Neural cell (in vitro differentiated cells): ENCODE data around the gene ARFGAP1. TPM values are rescaled to one million over a fixed set of nuclear protein-coding genes. Genes with fewer than 3 reads are reported as not detected.

Experiments used
- H2AFZ ChIP-seq: fragments of 200-600, 300-800 bp; sonication (generic), shearing (Covaris generic); 2 replicates; pipeline ENCODE4 v1.6.0; 2014; ENCODE audit warnings: low read depth, mild to moderate bottlenecking, antibody characterized with exemption, low read length, moderate library complexity
- H3F3A ChIP-seq: fragments of 200-600 bp; shearing (Covaris generic); 2 replicates; pipeline ENCODE4 v1.6.1; 2016; ENCODE audit warnings: mild to moderate bottlenecking, moderate library complexity, mixed read lengths, antibody characterized with exemption, low read length; ENCODE audit not compliant: insufficient read depth, poor library complexity, severe bottlenecking
- H3K27ac ChIP-seq: fragments of 200-600, 300-800 bp; sonication (generic), shearing (Covaris generic); 2 replicates; pipeline ENCODE4 v1.5.1; 2014; ENCODE audit warnings: mild to moderate bottlenecking, low read length, moderate library complexity
- H3K27me3 ChIP-seq: fragments of 300-800, 200-600 bp; sonication (generic), shearing (Covaris generic); 2 replicates; pipeline ENCODE4 v1.6.0; 2014; ENCODE audit warnings: mild to moderate bottlenecking, low read depth, low read length, moderate library complexity; ENCODE audit not compliant: insufficient read depth
- H3K36me3 ChIP-seq: fragments of 300-800, 200-600 bp; sonication (generic), shearing (Covaris generic); 2 replicates; pipeline ENCODE4 v1.5.1; 2014; ENCODE audit warnings: mild to moderate bottlenecking, antibody characterized with exemption, low read length, moderate library complexity; ENCODE audit not compliant: insufficient read depth
- H3K4me2 ChIP-seq: fragments of 300-800, 200-600 bp; sonication (generic), shearing (Covaris generic); 2 replicates; pipeline ENCODE4 v1.6.0; 2014; ENCODE audit warnings: mild to moderate bottlenecking, low read length
- H3K4me3 ChIP-seq: fragments of 300-800, 200-600 bp; sonication (generic), shearing (Covaris generic); 2 replicates; pipeline ENCODE4 v1.5.1; 2014; ENCODE audit warnings: mild to moderate bottlenecking, low read length, moderate library complexity
- H3K79me2 ChIP-seq: fragments of 200-600 bp; shearing (Covaris generic); replicated peaks from 2 replicates; pipeline ENCODE4 v1.6.0; 2014; ENCODE audit warnings: mild to moderate bottlenecking, low read length, moderate library complexity; ENCODE audit not compliant: insufficient read depth
- H3K9ac ChIP-seq: fragments of 300-800, 200-600 bp; sonication (generic), shearing (Covaris generic); 2 replicates; pipeline ENCODE4 v1.6.1; 2016; ENCODE audit warnings: mild to moderate bottlenecking, low read length, mixed read lengths
- H3K9me2 ChIP-seq: fragments of 200-600 bp; shearing (Covaris generic); 2 replicates; pipeline ENCODE4 v1.6.1; 2016; ENCODE audit warnings: mild to moderate bottlenecking, low read length, mixed read lengths; ENCODE audit not compliant: insufficient read depth
- H3K9me3 ChIP-seq: fragments of 200-600, 300-800 bp; sonication (generic), shearing (Covaris generic); 2 replicates; pipeline ENCODE4 v1.6.1; 2016; ENCODE audit warnings: mild to moderate bottlenecking, mixed run types, low read length, moderate library complexity, mixed read lengths
- H4K20me1 ChIP-seq: fragments of 200-600 bp; shearing (Covaris generic); 2 replicates; pipeline ENCODE4 v1.6.1; 2016; ENCODE audit warnings: mild to moderate bottlenecking, mixed run types; ENCODE audit not compliant: insufficient read depth
- EP300 ChIP-seq: fragments of 450-650 bp; conservative IDR thresholded peaks from 2 replicates; pipeline ENCODE4 v1.6.1; 2014; ENCODE audit warnings: antibody characterized with exemption, mild to moderate bottlenecking, moderate library complexity; ENCODE audit not compliant: poor library complexity, severe bottlenecking
- EZH2 ChIP-seq: fragments of 200-600, 300-800 bp; shearing (Covaris generic), sonication (generic); IDR thresholded peaks from 2 replicates; pipeline ENCODE4 v1.6.1; 2014; ENCODE audit warnings: antibody characterized with exemption, low read length, borderline replicate concordance, mild to moderate bottlenecking; ENCODE audit not compliant: insufficient read depth, poor library complexity, severe bottlenecking
- MXI1 ChIP-seq: fragments of 450-650 bp; conservative IDR thresholded peaks from 2 replicates; pipeline ENCODE4 v1.6.1; 2014; ENCODE audit warnings: antibody characterized with exemption, mild to moderate bottlenecking; ENCODE audit not compliant: poor library complexity, severe bottlenecking
- POLR2AphosphoS5 ChIP-seq: IDR thresholded peaks from 2 replicates; pipeline ENCODE4 v1.6.1; 2012
- RAD21 ChIP-seq: fragments of 450-650 bp; conservative IDR thresholded peaks from 2 replicates; pipeline ENCODE4 v1.6.1; 2014; ENCODE audit warnings: antibody characterized with exemption, mild to moderate bottlenecking, moderate library complexity
- REST ChIP-seq: IDR thresholded peaks from 2 replicates; pipeline ENCODE4 v1.6.1; 2012; ENCODE audit warnings: borderline replicate concordance
- SMC3 ChIP-seq: fragments of 450-650 bp; conservative IDR thresholded peaks from 2 replicates; pipeline ENCODE4 v1.6.1; 2014; ENCODE audit warnings: antibody characterized with exemption, mild to moderate bottlenecking, moderate library complexity; ENCODE audit not compliant: poor library complexity
- TAF1 ChIP-seq: IDR thresholded peaks from 2 replicates; pipeline ENCODE4 v1.6.1; 2012; ENCODE audit warnings: low read depth
- polyA plus RNA-seq: library from polyadenylated mRNA; depleted of rRNA; stranded (reverse); fragments of >200 nt; gene quantifications from 2 replicates; pipeline ENCODE4 v1.2.3, GENCODE V29; 2014
- TF ChIP-seq, protein P1 (sequence below): fragments of 450-650 bp; IDR thresholded peaks from 2 replicates; pipeline ENCODE4 v1.5.1; 2014; ENCODE audit warnings: antibody characterized with exemption, mild to moderate bottlenecking, moderate library complexity; ENCODE audit not compliant: poor library complexity, severe bottlenecking

The ARFGAP1 gene
- polyA plus RNA-seq, 1 donor from 2014 or later: 70.2 TPM

GRCh38 chr20:63274381-63275228 lies 2.0 kb downstream of the ARFGAP1 start:
- Histone ChIP-seq H3F3A (no peaks in the 10 kb centered on the region), H3K4me3 (peak overlapping the region; percentile 35), H4K20me1 (no peaks in the 10 kb centered on the region), H3K27ac (no peak overlapping the region), H3K4me2 (no peak overlapping the region), H3K36me3 (no peaks in the 10 kb centered on the region), H3K9ac (no peak overlapping the region), H2AFZ (no peak overlapping the region), H3K9me3 (no peaks in the 10 kb centered on the region), H3K9me2 (no peaks in the 10 kb centered on the region), H3K27me3 (no peaks in the 10 kb centered on the region), H3K79me2 (peaks cover 30% of the 10 kb centered on the region)
- no peak for TF ChIP-seq SMC3
- no peak for TF ChIP-seq RAD21
- no peak for TF ChIP-seq TAF1
- TF ChIP-seq POLR2AphosphoS5: no peak
- TF ChIP-seq EZH2: no peak
- TF ChIP-seq, protein P1, sequence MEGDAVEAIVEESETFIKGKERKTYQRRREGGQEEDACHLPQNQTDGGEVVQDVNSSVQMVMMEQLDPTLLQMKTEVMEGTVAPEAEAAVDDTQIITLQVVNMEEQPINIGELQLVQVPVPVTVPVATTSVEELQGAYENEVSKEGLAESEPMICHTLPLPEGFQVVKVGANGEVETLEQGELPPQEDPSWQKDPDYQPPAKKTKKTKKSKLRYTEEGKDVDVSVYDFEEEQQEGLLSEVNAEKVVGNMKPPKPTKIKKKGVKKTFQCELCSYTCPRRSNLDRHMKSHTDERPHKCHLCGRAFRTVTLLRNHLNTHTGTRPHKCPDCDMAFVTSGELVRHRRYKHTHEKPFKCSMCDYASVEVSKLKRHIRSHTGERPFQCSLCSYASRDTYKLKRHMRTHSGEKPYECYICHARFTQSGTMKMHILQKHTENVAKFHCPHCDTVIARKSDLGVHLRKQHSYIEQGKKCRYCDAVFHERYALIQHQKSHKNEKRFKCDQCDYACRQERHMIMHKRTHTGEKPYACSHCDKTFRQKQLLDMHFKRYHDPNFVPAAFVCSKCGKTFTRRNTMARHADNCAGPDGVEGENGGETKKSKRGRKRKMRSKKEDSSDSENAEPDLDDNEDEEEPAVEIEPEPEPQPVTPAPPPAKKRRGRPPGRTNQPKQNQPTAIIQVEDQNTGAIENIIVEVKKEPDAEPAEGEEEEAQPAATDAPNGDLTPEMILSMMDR: no peak
- no peak for TF ChIP-seq EP300
- TF ChIP-seq MXI1: no peak
- no peak for TF ChIP-seq REST

DNA sequence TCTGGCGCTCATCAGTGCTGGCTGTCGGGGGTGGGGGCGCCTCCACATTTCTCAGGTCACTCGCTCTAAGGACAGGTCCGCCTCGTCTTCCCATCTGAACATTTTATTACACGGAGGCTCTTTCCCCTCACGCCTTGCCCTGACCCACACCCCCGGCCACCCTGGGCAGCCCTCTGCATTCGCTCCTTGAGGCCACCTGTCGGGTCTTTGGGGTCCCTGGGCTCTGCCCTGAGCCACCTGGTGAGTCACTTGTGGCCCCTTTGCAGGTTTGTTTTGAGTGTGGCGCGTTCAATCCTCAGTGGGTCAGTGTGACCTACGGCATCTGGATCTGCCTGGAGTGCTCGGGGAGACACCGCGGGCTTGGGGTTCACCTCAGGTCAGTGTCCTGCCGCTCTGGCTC lies 3.2 kb downstream of the ARFGAP1 start:
- H4K20me1 ChIP-seq: no peaks in the 10 kb centered on the region
- peaks cover 30% of the 10 kb centered on the region for H3K79me2 ChIP-seq

More for the DNA sequence above, 3.2 kb downstream of the ARFGAP1 start:
- H3K9ac ChIP-seq: no peak overlapping the region
- no peaks in the 10 kb centered on the region for H3K36me3 ChIP-seq
- TF ChIP-seq EP300 (no peak), MXI1 (no peak), TAF1 (no peak), EZH2 (no peak), RAD21 (no peak), SMC3 (no peak), REST (no peak), POLR2AphosphoS5 (no peak)
- TF ChIP-seq, protein P1: no peak
- H3F3A ChIP-seq: no peaks in the 10 kb centered on the region
- no peak overlapping the region for H3K4me3 ChIP-seq
- no peak overlapping the region for H3K27ac ChIP-seq
- H3K9me3 ChIP-seq: no peaks in the 10 kb centered on the region
- H3K4me2 ChIP-seq: no peak overlapping the region
- H2AFZ ChIP-seq: no peak overlapping the region
- no peaks in the 10 kb centered on the region for H3K27me3 ChIP-seq
- no peaks in the 10 kb centered on the region for H3K9me2 ChIP-seq
